GM23338 (cell line): Measurements from ENCODE around the gene SAFB2. TPM values are rescaled to one million over a fixed set of nuclear protein-coding genes. Genes with fewer than 3 reads are reported as not detected.

ENCODE experiments used
- ATAC-seq: fragments of 200-7000 bp; cut with Tn5 transposase; 3 replicates; pipeline ENCODE4 v1.9.1; 2020
- DNase-seq: peaks from one replicate; pipeline ENCODE4 v3.0.0-alpha.2; 2015; ENCODE audit warnings: low spot score
- H2AFZ ChIP-seq: fragments of 200-600 bp; sonication (generic); 2 replicates; pipeline ENCODE4 v1.8.0; 2016; ENCODE audit warnings: antibody characterized with exemption, mild to moderate bottlenecking, moderate library complexity
- H3F3A ChIP-seq: fragments of 200-600 bp; sonication (generic); replicated peaks from 2 replicates; pipeline ENCODE4 v1.8.0; 2017; ENCODE audit warnings: antibody characterized with exemption, mixed run types, low read depth
- H3K27ac ChIP-seq: fragments of 200-600 bp; sonication (generic); 2 replicates; pipeline ENCODE4 v1.6.1; 2016; ENCODE audit warnings: low read depth
- H3K27me3 ChIP-seq: fragments of 200-600 bp; sonication (generic); 2 replicates; pipeline ENCODE4 v1.8.0; 2016; ENCODE audit warnings: mild to moderate bottlenecking, mixed run types, moderate library complexity; ENCODE audit not compliant: insufficient read depth
- H3K36me3 ChIP-seq: fragments of 200-600 bp; sonication (generic); 2 replicates; pipeline ENCODE4 v1.8.0; 2016; ENCODE audit warnings: mild to moderate bottlenecking; ENCODE audit not compliant: insufficient read depth
- H3K4me1 ChIP-seq: fragments of 200-600 bp; sonication (generic); 2 replicates; pipeline ENCODE4 v1.8.0; 2016; ENCODE audit warnings: mild to moderate bottlenecking, moderate library complexity; ENCODE audit not compliant: insufficient read depth
- H3K4me2 ChIP-seq: fragments of 200-600 bp; sonication (generic); 2 replicates; pipeline ENCODE4 v1.7.1; 2017; ENCODE audit warnings: mixed run types
- H3K4me3 ChIP-seq: fragments of 200-600 bp; sonication (generic); 2 replicates; pipeline ENCODE4 v1.6.1; 2016; ENCODE audit warnings: mixed run types
- H3K79me2 ChIP-seq: fragments of 200-600 bp; sonication (generic); replicated peaks from 2 replicates; pipeline ENCODE4 v1.8.0; 2017; ENCODE audit warnings: mild to moderate bottlenecking; ENCODE audit not compliant: insufficient read depth
- H3K9me2 ChIP-seq: fragments of 200-600 bp; sonication (generic); 2 replicates; pipeline ENCODE4 v1.8.0; 2017; ENCODE audit not compliant: insufficient read depth
- H4K20me1 ChIP-seq: fragments of 200-600 bp; sonication (generic); replicated peaks from 2 replicates; pipeline ENCODE4 v1.8.0; 2017; ENCODE audit warnings: mild to moderate bottlenecking; ENCODE audit not compliant: insufficient read depth
- H3K27ac Mint-ChIP-seq: 2 replicates; pipeline ENCODE4 v1.8.0; 2020; ENCODE audit warnings: inconsistent platforms, mild to moderate bottlenecking, moderate library complexity, mixed read lengths
- H3K27me3 Mint-ChIP-seq: 3 replicates; pipeline ENCODE4 v1.8.0; 2022; ENCODE audit warnings: low read depth, mild to moderate bottlenecking, moderate library complexity, mixed read lengths, inconsistent platforms; ENCODE audit not compliant: insufficient read depth, poor library complexity
- H3K36me3 Mint-ChIP-seq: 3 replicates; pipeline ENCODE4 v1.8.0; 2021; ENCODE audit warnings: low read depth, mild to moderate bottlenecking, inconsistent platforms, moderate library complexity, mixed read lengths
- H3K4me1 Mint-ChIP-seq: 3 replicates; pipeline ENCODE4 v1.8.0; 2020; ENCODE audit warnings: mild to moderate bottlenecking, inconsistent platforms, mixed read lengths
- H3K4me3 Mint-ChIP-seq: 3 replicates; pipeline ENCODE4 v1.8.0; 2021; ENCODE audit warnings: moderate library complexity, mild to moderate bottlenecking, inconsistent platforms, mixed read lengths
- H3K9me3 Mint-ChIP-seq: 3 replicates; pipeline ENCODE4 v1.8.0; 2020; ENCODE audit warnings: moderate library complexity, mild to moderate bottlenecking, inconsistent platforms, mixed read lengths
- CREB1 ChIP-seq: fragments of 250-450 bp; sonication (Bioruptor Pico); IDR thresholded peaks from 2 replicates; pipeline ENCODE4 v1.5.0; 2020; ENCODE audit warnings: low read depth, mild to moderate bottlenecking, moderate library complexity
- ETS1 ChIP-seq: IDR thresholded peaks from 2 replicates; pipeline ENCODE4 v1.6.1; 2016; ENCODE audit warnings: antibody characterized with exemption
- EZH2 ChIP-seq: fragments of 200-600 bp; sonication (generic); IDR thresholded peaks from one replicate; pipeline ENCODE4 v1.8.0; 2017; ENCODE audit warnings: antibody characterized with exemption, mild to moderate bottlenecking, low read depth; ENCODE audit not compliant: unreplicated experiment
- EZH2phosphoT487 ChIP-seq: fragments of 200-600 bp; sonication (generic); IDR thresholded peaks from one replicate; pipeline ENCODE4 v1.8.1; 2018; ENCODE audit warnings: antibody characterized with exemption; ENCODE audit not compliant: unreplicated experiment
- STAT1 ChIP-seq: IDR thresholded peaks from one replicate; pipeline ENCODE4 v1.6.1; 2016; ENCODE audit warnings: antibody characterized with exemption; ENCODE audit not compliant: unreplicated experiment
- ZNF114 ChIP-seq: fragments of 250-450 bp; sonication (Bioruptor Pico); IDR thresholded peaks from 2 replicates; pipeline ENCODE4 v1.5.0; 2020; ENCODE audit warnings: mild to moderate bottlenecking, moderate library complexity
- ZNF331 ChIP-seq: fragments of 250-450 bp; sonication (Bioruptor Pico); IDR thresholded peaks from 2 replicates; pipeline ENCODE4 v1.5.0; 2020; ENCODE audit warnings: low read depth, mild to moderate bottlenecking, moderate library complexity
- ZNF462 ChIP-seq: fragments of 250-450 bp; sonication (Bioruptor Pico); IDR thresholded peaks from 2 replicates; pipeline ENCODE4 v1.5.0; 2020; ENCODE audit warnings: mild to moderate bottlenecking, moderate library complexity
- polyA plus RNA-seq: library from polyadenylated mRNA; unstranded; fragments of >200 nt; fragmentation: Nextera tagmentation; extraction: Ambion mirVana; gene quantifications from 2 replicates; pipeline ENCODE4 v1.2.1, GENCODE V29; 2016
- total RNA-seq: library from RNA; depleted of rRNA; stranded (reverse); fragments of >200 nt; shearing (Covaris generic); gene quantifications from 2 replicates; pipeline ENCODE4 v1.2.3, GENCODE V29; 2014
- TF ChIP-seq, protein P1 (sequence below): IDR thresholded peaks from one replicate; pipeline ENCODE4 v1.6.1; 2018; ENCODE audit warnings: antibody characterized with exemption; ENCODE audit not compliant: unreplicated experiment
- TF ChIP-seq, protein P2 (sequence below), 2 experiments: fragments of 200-600 bp in 1 of 2; sonication (generic) in 1 of 2; conservative IDR thresholded peaks; 2 replicates each; pipeline versions ENCODE4 v1.5.1 to v1.6.1; 2016 to 2017; ENCODE audit warnings: antibody characterized with exemption in 2 of 2, low read depth in 2 of 2, mild to moderate bottlenecking in 2 of 2, moderate library complexity in 1 of 2

SAFB2 gene
- total and polyA plus RNA-seq, 2 experiments from 2014 or later: 37.7 to 102 TPM

DNA sequence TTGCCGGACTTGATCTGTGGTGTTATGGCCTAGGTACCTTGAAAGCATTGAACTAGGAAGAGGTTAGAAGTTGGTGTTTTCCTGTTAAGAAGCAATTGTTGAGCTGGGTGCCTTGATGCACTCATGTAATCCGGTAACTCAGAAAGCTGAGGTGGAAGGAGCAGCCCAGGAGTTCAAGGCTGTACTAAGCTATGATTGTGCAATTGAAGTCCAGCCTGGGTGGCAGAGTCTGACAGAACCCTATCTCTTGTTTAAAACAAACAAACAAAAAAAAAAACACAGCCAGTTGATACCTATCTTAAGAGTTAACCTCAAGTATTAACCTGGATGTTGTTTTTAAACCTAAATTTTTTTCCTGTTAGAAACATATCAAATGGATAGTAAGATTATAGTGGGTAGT lies 19.6 kb upstream of the SAFB2 start (continued):
- TF ChIP-seq ZNF462 (CRISPR knock-in tag) (no peak), STAT1 (no peak), EZH2phosphoT487 (no peak)
- TF ChIP-seq, protein P1, sequence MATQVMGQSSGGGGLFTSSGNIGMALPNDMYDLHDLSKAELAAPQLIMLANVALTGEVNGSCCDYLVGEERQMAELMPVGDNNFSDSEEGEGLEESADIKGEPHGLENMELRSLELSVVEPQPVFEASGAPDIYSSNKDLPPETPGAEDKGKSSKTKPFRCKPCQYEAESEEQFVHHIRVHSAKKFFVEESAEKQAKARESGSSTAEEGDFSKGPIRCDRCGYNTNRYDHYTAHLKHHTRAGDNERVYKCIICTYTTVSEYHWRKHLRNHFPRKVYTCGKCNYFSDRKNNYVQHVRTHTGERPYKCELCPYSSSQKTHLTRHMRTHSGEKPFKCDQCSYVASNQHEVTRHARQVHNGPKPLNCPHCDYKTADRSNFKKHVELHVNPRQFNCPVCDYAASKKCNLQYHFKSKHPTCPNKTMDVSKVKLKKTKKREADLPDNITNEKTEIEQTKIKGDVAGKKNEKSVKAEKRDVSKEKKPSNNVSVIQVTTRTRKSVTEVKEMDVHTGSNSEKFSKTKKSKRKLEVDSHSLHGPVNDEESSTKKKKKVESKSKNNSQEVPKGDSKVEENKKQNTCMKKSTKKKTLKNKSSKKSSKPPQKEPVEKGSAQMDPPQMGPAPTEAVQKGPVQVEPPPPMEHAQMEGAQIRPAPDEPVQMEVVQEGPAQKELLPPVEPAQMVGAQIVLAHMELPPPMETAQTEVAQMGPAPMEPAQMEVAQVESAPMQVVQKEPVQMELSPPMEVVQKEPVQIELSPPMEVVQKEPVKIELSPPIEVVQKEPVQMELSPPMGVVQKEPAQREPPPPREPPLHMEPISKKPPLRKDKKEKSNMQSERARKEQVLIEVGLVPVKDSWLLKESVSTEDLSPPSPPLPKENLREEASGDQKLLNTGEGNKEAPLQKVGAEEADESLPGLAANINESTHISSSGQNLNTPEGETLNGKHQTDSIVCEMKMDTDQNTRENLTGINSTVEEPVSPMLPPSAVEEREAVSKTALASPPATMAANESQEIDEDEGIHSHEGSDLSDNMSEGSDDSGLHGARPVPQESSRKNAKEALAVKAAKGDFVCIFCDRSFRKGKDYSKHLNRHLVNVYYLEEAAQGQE: no peak

- H4K20me1 ChIP-seq: peaks cover 81% of the 10 kb centered on the region
- no peak for ATAC-seq
- peaks cover 52% of the 10 kb centered on the region for H3K36me3 Mint-ChIP-seq
- TF ChIP-seq ZNF114 (CRISPR knock-in tag) (no peak), ETS1 (no peak), ZNF331 (CRISPR knock-in tag) (no peak), CREB1 (CRISPR knock-in tag) (no peak), EZH2 (no peak)
- TF ChIP-seq, protein P2, sequence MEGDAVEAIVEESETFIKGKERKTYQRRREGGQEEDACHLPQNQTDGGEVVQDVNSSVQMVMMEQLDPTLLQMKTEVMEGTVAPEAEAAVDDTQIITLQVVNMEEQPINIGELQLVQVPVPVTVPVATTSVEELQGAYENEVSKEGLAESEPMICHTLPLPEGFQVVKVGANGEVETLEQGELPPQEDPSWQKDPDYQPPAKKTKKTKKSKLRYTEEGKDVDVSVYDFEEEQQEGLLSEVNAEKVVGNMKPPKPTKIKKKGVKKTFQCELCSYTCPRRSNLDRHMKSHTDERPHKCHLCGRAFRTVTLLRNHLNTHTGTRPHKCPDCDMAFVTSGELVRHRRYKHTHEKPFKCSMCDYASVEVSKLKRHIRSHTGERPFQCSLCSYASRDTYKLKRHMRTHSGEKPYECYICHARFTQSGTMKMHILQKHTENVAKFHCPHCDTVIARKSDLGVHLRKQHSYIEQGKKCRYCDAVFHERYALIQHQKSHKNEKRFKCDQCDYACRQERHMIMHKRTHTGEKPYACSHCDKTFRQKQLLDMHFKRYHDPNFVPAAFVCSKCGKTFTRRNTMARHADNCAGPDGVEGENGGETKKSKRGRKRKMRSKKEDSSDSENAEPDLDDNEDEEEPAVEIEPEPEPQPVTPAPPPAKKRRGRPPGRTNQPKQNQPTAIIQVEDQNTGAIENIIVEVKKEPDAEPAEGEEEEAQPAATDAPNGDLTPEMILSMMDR (conservative IDR thresholded peaks at IDR 0.05; ENCODE audit: low read depth in 2 of 2): no peak
Measured at GRCh38 chr19:5641171-5641570, 18.6 kb upstream of the SAFB2 start.

More at GRCh38 chr19:5641171-5641570, 18.6 kb upstream of the SAFB2 start:
- peaks cover 1% of the 10 kb centered on the region for H3K27me3 Mint-ChIP-seq
- DNase-seq: no peak
- no peaks in the 10 kb centered on the region; the same call in 2 of the 3 replicates for H3K4me1 Mint-ChIP-seq
- H3K4me3 Mint-ChIP-seq: no peak overlapping the region
- Histone ChIP-seq H3F3A (peaks cover 6% of the 10 kb centered on the region; the same call in 1 of the 2 replicates), H3K79me2 (peaks cover 99% of the 10 kb centered on the region), H3K27me3 (no peaks in the 10 kb centered on the region), H3K9me2 (no peaks in the 10 kb centered on the region), H3K4me2 (no peak overlapping the region), H3K36me3 (peaks cover 39% of the 10 kb centered on the region), H3K4me1 (no peaks in the 10 kb centered on the region), H3K4me3 (no peak overlapping the region), H3K27ac (peak overlapping the region; percentile 78; the same call in 1 of the 2 replicates), H2AFZ (no peak overlapping the region)
- H3K27ac Mint-ChIP-seq: no peak overlapping the region
- no peaks in the 10 kb centered on the region for H3K9me3 Mint-ChIP-seq
